Neural cell (in vitro differentiated cells): Measurements from ENCODE around the gene CAMK1D. TPM values are rescaled to one million over a fixed set of nuclear protein-coding genes. Genes with fewer than 3 reads are reported as not detected.

Experiments
- H2AFZ ChIP-seq: fragments of 200-600, 300-800 bp; sonication (generic), shearing (Covaris generic); 2 replicates; pipeline ENCODE4 v1.6.0; 2014; ENCODE audit warnings: low read depth, mild to moderate bottlenecking, antibody characterized with exemption, low read length, moderate library complexity
- H3F3A ChIP-seq: fragments of 200-600 bp; shearing (Covaris generic); 2 replicates; pipeline ENCODE4 v1.6.1; 2016; ENCODE audit warnings: mild to moderate bottlenecking, moderate library complexity, mixed read lengths, antibody characterized with exemption, low read length; ENCODE audit not compliant: insufficient read depth, poor library complexity, severe bottlenecking
- H3K27ac ChIP-seq: fragments of 200-600, 300-800 bp; sonication (generic), shearing (Covaris generic); 2 replicates; pipeline ENCODE4 v1.5.1; 2014; ENCODE audit warnings: mild to moderate bottlenecking, low read length, moderate library complexity
- H3K27me3 ChIP-seq: fragments of 300-800, 200-600 bp; sonication (generic), shearing (Covaris generic); 2 replicates; pipeline ENCODE4 v1.6.0; 2014; ENCODE audit warnings: mild to moderate bottlenecking, low read depth, low read length, moderate library complexity; ENCODE audit not compliant: insufficient read depth
- H3K36me3 ChIP-seq: fragments of 300-800, 200-600 bp; sonication (generic), shearing (Covaris generic); 2 replicates; pipeline ENCODE4 v1.5.1; 2014; ENCODE audit warnings: mild to moderate bottlenecking, antibody characterized with exemption, low read length, moderate library complexity; ENCODE audit not compliant: insufficient read depth
- H3K4me2 ChIP-seq: fragments of 300-800, 200-600 bp; sonication (generic), shearing (Covaris generic); 2 replicates; pipeline ENCODE4 v1.6.0; 2014; ENCODE audit warnings: mild to moderate bottlenecking, low read length
- H3K4me3 ChIP-seq: fragments of 300-800, 200-600 bp; sonication (generic), shearing (Covaris generic); 2 replicates; pipeline ENCODE4 v1.5.1; 2014; ENCODE audit warnings: mild to moderate bottlenecking, low read length, moderate library complexity
- H3K79me2 ChIP-seq: fragments of 200-600 bp; shearing (Covaris generic); replicated peaks from 2 replicates; pipeline ENCODE4 v1.6.0; 2014; ENCODE audit warnings: mild to moderate bottlenecking, low read length, moderate library complexity; ENCODE audit not compliant: insufficient read depth
- H3K9ac ChIP-seq: fragments of 300-800, 200-600 bp; sonication (generic), shearing (Covaris generic); 2 replicates; pipeline ENCODE4 v1.6.1; 2016; ENCODE audit warnings: mild to moderate bottlenecking, low read length, mixed read lengths
- H3K9me2 ChIP-seq: fragments of 200-600 bp; shearing (Covaris generic); 2 replicates; pipeline ENCODE4 v1.6.1; 2016; ENCODE audit warnings: mild to moderate bottlenecking, low read length, mixed read lengths; ENCODE audit not compliant: insufficient read depth
- H3K9me3 ChIP-seq: fragments of 200-600, 300-800 bp; sonication (generic), shearing (Covaris generic); 2 replicates; pipeline ENCODE4 v1.6.1; 2016; ENCODE audit warnings: mild to moderate bottlenecking, mixed run types, low read length, moderate library complexity, mixed read lengths
- H4K20me1 ChIP-seq: fragments of 200-600 bp; shearing (Covaris generic); 2 replicates; pipeline ENCODE4 v1.6.1; 2016; ENCODE audit warnings: mild to moderate bottlenecking, mixed run types; ENCODE audit not compliant: insufficient read depth
- CTCF ChIP-seq: fragments of 450-650 bp; IDR thresholded peaks from 2 replicates; pipeline ENCODE4 v1.5.1; 2014; ENCODE audit warnings: antibody characterized with exemption, mild to moderate bottlenecking, moderate library complexity; ENCODE audit not compliant: poor library complexity, severe bottlenecking
- EP300 ChIP-seq: fragments of 450-650 bp; conservative IDR thresholded peaks from 2 replicates; pipeline ENCODE4 v1.6.1; 2014; ENCODE audit warnings: antibody characterized with exemption, mild to moderate bottlenecking, moderate library complexity; ENCODE audit not compliant: poor library complexity, severe bottlenecking
- EZH2 ChIP-seq: fragments of 200-600, 300-800 bp; shearing (Covaris generic), sonication (generic); IDR thresholded peaks from 2 replicates; pipeline ENCODE4 v1.6.1; 2014; ENCODE audit warnings: antibody characterized with exemption, low read length, borderline replicate concordance, mild to moderate bottlenecking; ENCODE audit not compliant: insufficient read depth, poor library complexity, severe bottlenecking
- MXI1 ChIP-seq: fragments of 450-650 bp; conservative IDR thresholded peaks from 2 replicates; pipeline ENCODE4 v1.6.1; 2014; ENCODE audit warnings: antibody characterized with exemption, mild to moderate bottlenecking; ENCODE audit not compliant: poor library complexity, severe bottlenecking
- POLR2AphosphoS5 ChIP-seq: IDR thresholded peaks from 2 replicates; pipeline ENCODE4 v1.6.1; 2012
- RAD21 ChIP-seq: fragments of 450-650 bp; conservative IDR thresholded peaks from 2 replicates; pipeline ENCODE4 v1.6.1; 2014; ENCODE audit warnings: antibody characterized with exemption, mild to moderate bottlenecking, moderate library complexity
- SMC3 ChIP-seq: fragments of 450-650 bp; conservative IDR thresholded peaks from 2 replicates; pipeline ENCODE4 v1.6.1; 2014; ENCODE audit warnings: antibody characterized with exemption, mild to moderate bottlenecking, moderate library complexity; ENCODE audit not compliant: poor library complexity
- TAF1 ChIP-seq: IDR thresholded peaks from 2 replicates; pipeline ENCODE4 v1.6.1; 2012; ENCODE audit warnings: low read depth
- polyA plus RNA-seq: library from polyadenylated mRNA; depleted of rRNA; stranded (reverse); fragments of >200 nt; gene quantifications from 2 replicates; pipeline ENCODE4 v1.2.3, GENCODE V29; 2014
- TF ChIP-seq, protein P1 (sequence below): IDR thresholded peaks from 2 replicates; pipeline ENCODE4 v1.6.1; 2012; ENCODE audit warnings: borderline replicate concordance

CAMK1D gene
- polyA plus RNA-seq, 1 donor from 2014 or later, result 13.8 TPM

DNA sequence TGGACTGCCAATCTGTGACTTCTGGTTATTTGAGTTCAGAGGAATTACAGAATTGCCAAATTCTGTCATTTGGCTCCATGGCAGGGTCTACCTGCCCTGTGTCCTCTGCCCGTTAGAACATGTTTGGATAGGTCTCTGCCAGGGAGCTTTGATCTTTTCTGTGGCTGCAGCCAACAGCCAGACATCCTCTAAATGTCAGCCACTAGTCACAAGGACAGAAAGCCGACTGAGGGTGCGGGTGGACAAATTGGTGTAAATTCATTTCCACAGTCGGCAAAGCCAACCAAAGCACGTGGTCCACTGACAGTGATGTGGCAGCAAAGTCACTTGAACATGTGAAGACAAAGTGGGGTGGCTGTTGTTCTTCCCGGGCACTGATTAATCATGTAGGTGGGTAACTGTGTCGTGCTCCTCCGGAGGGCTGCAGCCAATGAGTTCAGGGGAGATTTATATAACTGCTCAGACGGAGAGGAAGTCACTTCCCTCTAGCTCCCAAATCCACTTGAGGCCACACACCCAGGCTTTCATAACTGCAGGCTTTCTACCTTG is 26.7 kb upstream of the CAMK1D start:
- no peaks in the 10 kb centered on the region for H3K9me2 ChIP-seq
- no peaks in the 10 kb centered on the region for H3K27me3 ChIP-seq
- H3K9me3 ChIP-seq, result no peaks in the 10 kb centered on the region
- no peak overlapping the region for H3K27ac ChIP-seq
- no peaks in the 10 kb centered on the region for H3K36me3 ChIP-seq
- H3K4me3 ChIP-seq, result no peak overlapping the region
- H3K79me2 ChIP-seq, result no peaks in the 10 kb centered on the region
- no peaks in the 10 kb centered on the region for H3F3A ChIP-seq
- H2AFZ ChIP-seq, result no peak overlapping the region
- no peak overlapping the region for H3K4me2 ChIP-seq
- H3K9ac ChIP-seq, result no peak overlapping the region
- no peak for TF ChIP-seq SMC3
- TF ChIP-seq, protein P1, sequence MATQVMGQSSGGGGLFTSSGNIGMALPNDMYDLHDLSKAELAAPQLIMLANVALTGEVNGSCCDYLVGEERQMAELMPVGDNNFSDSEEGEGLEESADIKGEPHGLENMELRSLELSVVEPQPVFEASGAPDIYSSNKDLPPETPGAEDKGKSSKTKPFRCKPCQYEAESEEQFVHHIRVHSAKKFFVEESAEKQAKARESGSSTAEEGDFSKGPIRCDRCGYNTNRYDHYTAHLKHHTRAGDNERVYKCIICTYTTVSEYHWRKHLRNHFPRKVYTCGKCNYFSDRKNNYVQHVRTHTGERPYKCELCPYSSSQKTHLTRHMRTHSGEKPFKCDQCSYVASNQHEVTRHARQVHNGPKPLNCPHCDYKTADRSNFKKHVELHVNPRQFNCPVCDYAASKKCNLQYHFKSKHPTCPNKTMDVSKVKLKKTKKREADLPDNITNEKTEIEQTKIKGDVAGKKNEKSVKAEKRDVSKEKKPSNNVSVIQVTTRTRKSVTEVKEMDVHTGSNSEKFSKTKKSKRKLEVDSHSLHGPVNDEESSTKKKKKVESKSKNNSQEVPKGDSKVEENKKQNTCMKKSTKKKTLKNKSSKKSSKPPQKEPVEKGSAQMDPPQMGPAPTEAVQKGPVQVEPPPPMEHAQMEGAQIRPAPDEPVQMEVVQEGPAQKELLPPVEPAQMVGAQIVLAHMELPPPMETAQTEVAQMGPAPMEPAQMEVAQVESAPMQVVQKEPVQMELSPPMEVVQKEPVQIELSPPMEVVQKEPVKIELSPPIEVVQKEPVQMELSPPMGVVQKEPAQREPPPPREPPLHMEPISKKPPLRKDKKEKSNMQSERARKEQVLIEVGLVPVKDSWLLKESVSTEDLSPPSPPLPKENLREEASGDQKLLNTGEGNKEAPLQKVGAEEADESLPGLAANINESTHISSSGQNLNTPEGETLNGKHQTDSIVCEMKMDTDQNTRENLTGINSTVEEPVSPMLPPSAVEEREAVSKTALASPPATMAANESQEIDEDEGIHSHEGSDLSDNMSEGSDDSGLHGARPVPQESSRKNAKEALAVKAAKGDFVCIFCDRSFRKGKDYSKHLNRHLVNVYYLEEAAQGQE, result no peak
- no peak for TF ChIP-seq TAF1
- TF ChIP-seq MXI1, result no peak
- no peak for TF ChIP-seq POLR2AphosphoS5
- H4K20me1 ChIP-seq, result no peaks in the 10 kb centered on the region

GRCh38 chr10:12324530-12324929 is 24.8 kb upstream of the CAMK1D start:
- Histone ChIP-seq H3K9me2 (no peaks in the 10 kb centered on the region), H3K79me2 (no peaks in the 10 kb centered on the region), H3K9ac (no peak overlapping the region), H3K27ac (no peak overlapping the region), H3K27me3 (no peaks in the 10 kb centered on the region), H3K4me2 (no peak overlapping the region), H2AFZ (no peak overlapping the region), H3K4me3 (no peak overlapping the region), H4K20me1 (no peaks in the 10 kb centered on the region), H3F3A (no peaks in the 10 kb centered on the region), H3K36me3 (no peaks in the 10 kb centered on the region), H3K9me3 (no peaks in the 10 kb centered on the region)
- TF ChIP-seq POLR2AphosphoS5 (no peak), TAF1 (no peak), CTCF (no peak), EP300 (no peak), EZH2 (no peak), SMC3 (no peak), MXI1 (no peak), RAD21 (no peak)
- TF ChIP-seq, protein P1, result no peak
